Stimulated activated CD8-positive, alpha-beta memory T cell treated with anti-CD3 and anti-CD28 coated beads, Interleukin-4, amount 100 ng/mL, for 24 hours (primary cell): ENCODE measurements around the gene LUC7L3.
"Not testable (repeated sequence)": the region's sequence is repeated elsewhere in the genome, so short reads cannot be mapped to it uniquely, and the experiment has no call there.

Source experiments
- DNase-seq: peaks from one replicate; pipeline ENCODE4 v3.0.0-alpha.2; 2020; ENCODE audit warnings: low read depth

LUC7L3 gene

GRCh38 chr17:50710025-50710424 lies 9.4 kb upstream of the LUC7L3 start:
- DNase-seq: no peak

DNA sequence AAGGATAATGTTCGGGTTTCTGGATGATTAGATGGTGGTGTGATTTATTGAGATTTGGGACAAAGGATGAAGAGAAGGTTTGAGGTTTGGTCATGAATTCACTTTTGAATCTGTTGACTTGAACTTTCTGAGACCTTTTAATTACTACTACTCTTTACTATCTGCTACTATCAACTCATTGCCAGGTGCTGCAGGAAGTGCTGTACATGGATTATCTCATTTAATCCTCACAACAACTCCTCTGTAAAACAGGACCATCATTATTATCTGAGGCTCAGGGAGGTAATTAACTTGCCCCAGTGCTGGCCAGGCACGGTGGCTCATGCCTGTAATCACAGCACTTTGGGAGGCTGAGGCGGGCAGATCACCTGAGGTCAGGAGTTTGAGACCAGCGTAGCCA lies 8.8 kb upstream of the LUC7L3 start:
- no peak for DNase-seq

DNA sequence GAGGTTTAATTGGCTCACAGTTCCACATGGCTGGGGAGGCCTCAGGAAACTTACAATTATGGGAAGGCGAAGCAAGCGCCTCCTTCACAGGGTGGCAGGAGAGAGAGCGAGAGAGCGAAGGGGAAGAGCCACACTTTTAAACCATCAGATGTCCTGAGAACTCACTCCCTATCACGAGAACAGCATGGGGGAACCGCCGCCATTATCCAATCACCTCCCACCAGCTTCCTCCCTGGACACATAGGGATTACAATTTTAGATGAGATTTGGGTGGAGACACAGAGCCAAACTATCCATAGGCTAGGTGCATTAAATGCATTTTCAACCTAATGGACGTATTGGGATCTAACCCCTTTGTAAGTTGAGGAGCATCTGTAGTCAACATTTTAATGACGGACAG lies 6.8 kb upstream of the LUC7L3 start:
- DNase-seq: no peak

- no peak for DNase-seq
Measured at GRCh38 chr17:50715471-50715870, 3.9 kb upstream of the LUC7L3 start.

DNA sequence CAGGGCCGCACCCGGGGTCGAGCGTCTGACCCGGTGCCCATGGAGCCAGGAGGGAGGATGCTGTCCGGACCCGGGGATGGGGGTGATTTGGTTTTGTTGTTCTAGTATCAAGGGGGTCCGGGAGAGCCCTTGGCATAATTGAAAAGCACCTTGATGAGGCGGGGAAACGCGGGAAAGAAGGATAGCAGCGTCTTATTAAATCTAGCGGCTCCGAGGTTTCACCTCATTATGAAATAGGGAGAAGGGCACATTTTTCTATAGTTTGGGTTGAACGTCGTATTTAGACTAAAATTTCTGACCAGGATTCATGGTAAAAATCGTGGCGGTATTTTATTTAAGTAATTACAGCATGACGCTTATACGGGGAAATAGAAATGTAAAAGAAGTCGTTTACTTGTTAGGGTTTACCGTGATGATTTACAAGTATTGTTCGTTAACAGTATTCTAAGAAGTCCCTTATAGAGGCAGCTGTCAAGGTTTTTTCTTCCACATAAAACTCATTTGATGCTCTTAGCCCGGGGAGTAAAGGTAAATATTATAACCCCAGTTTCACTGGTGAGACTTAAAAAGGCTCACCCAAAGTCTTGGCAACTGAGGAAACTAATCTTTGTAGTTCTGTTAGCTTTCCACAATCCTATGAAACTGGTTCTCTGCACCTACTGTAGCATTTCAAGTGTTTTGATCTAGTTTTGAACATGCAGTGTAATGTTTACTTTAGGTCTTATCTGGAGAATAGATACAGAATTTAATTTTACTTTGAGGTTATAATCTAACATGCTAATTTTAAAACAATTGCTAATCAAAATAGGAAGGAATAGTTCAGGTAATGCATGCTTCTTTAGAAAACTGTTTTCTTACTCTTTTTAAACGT lies 756 bp downstream of the LUC7L3 start:
- no peak for DNase-seq

DNA sequence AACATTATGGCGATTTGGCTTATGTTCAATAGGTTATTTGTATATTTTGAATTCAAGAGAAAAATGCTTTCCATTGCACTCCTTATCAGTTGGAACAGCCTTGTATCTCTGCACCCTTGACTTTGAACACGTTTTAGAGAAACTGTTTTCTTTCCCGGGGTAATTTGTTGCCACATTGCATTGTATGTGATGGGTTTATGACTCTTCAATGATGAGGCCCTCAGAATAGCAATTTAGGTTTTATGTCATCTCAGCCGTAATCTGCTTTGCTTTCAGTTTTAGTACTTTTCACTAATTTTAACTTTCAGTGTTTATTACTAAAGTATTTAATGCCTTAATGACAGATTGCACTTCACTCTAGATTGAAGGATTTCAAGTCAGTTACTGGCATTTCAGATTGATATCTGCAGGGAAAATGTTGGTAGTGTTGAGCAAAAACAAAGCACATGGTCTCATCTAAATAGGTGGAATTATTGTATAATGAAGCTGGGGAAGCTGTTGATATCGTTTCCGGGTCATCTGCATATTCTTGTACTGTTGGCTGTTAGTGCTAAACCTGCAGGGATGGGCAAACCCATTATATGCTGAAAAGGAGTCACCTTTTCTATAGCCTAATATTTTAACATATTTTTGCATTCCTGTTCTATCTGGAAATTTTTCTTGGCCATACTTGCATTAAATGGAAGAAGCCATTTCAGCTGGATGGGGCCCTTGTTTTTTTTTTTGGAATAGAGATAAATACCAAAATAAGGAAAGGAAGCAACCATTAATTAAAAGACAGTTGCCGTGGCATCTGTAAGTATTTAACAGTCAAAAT lies 2.0 kb downstream of the LUC7L3 start:
- DNase-seq: no peak

GRCh38 chr17:50722746-50723145 lies 3.3 kb downstream of the LUC7L3 start:
- DNase-seq: no peak

- DNase-seq: not testable (repeated sequence)
Measured at GRCh38 chr17:50724622-50725021, 5.2 kb downstream of the LUC7L3 start.

DNA sequence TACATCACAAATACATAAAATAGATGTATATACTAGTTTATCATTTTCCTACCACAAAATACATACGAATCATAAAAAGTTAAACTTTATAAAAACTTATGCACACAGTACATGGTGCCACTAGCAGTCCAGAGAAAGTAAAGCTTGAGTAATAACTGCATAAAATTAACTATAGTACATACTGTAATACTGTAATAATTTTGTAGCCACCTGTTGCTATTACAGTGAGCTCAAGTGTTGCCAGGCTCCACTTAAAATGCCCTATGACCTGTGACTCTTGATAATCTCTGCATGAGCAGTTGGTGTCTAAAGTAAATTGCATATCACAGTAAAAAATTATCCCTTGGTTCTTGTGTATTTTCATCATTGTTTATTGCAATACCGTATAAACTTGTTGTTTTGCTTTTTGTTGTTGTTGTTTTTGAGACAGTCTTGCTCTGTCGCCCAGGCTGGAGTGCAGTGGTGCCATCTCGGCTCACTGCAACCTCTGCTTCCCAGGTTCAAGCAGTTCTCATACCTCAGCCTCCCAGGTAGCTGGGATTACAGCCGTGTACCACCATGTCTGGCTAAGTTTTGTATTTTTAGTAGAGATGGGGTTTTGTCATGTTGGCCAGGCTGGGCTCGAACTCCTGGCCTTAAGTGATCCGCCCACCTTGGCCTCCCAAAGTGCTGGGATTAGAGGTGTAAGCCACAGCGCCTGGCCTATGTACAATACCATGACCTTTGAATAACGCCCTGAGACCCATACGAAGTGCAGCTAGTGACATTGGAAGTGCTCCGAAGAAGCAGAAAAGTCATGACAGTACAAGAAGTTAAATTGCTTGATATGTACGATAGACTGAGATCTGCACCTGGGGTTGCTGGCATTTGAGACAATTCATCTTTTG lies 6.6 kb downstream of the LUC7L3 start:
- no peak for DNase-seq

DNA sequence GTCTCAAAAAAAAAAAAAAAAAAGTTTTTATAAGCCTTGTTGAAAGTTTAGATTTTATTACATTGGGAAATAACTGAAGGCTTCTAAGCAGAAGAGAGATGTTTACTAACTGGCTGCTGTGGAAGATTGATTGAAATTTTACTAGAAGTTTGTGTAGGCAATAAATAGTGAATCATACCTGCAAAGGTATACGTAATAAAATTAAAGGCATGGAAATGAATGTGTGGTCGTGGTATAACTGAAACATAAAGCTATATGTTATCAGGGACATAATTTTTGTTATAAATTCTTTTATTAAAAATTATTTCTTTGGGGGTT lies 8.7 kb downstream of the LUC7L3 start:
- DNase-seq: no peak

- DNase-seq: no peak
Measured at GRCh38 chr17:50728881-50729765, 9.7 kb downstream of the LUC7L3 start.

- DNase-seq: no peak
Measured at GRCh38 chr17:50731575-50732460, 12.4 kb downstream of the LUC7L3 start.

DNA sequence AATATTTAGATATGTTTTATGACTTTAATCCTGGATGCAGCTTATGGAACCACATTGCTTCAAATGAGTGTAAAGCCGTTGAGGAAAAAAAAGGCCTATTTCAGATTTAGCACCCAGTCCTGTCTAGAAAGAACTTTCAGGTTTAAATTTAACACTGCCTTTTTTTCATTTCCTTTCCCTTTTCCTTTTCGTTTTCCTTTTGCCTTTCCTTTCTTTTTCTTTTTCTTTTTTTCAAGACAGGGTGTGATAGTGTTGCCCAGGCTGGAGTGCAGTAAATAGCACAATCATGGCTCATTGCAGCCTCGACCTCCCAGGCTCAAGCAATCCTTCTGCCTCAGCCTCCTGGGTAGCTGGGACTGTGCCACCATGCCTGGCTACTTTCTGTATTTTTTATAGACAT lies 15.9 kb downstream of the LUC7L3 start:
- DNase-seq: no peak

GRCh38 chr17:50737118-50737698 lies 17.8 kb downstream of the LUC7L3 start:
- DNase-seq: no peak

GRCh38 chr17:50739098-50739497 lies 19.7 kb downstream of the LUC7L3 start:
- no peak for DNase-seq

DNA sequence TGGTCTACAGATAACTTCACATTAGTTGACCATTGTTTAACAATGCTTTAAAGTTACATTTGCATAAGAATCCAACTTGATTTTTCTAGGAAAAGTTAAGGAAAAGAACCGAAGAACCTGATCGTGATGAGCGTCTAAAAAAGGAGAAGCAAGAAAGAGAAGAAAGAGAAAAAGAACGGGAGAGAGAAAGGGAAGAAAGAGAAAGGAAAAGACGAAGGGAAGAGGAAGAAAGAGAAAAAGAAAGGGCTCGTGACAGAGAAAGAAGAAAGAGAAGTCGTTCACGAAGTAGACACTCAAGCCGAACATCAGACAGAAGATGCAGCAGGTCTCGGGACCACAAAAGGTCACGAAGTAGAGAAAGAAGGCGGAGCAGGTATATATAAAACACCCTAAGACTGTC lies 26.2 kb downstream of the LUC7L3 start:
- no peak for DNase-seq

- no peak for DNase-seq
Measured at GRCh38 chr17:50749245-50749644, 29.8 kb downstream of the LUC7L3 start.

- no peak for DNase-seq
Measured at GRCh38 chr17:50754521-50754920, 35.1 kb downstream of the LUC7L3 start.

GRCh38 chr17:50758524-50758923 lies 39.1 kb downstream of the LUC7L3 start:
- no peak for DNase-seq

GRCh38 chr17:50758989-50759544 lies 39.7 kb downstream of the LUC7L3 start:
- no peak for DNase-seq
